BJ (cell line): ENCODE measurements around the gene TTC21B. TPM values are rescaled to one million over a fixed set of nuclear protein-coding genes. Genes with fewer than 3 reads are reported as not detected.

Experiments
- CTCF ChIA-PET: fragments of 350-600 bp; formaldehyde crosslinking; extraction: SDS; loops from one replicate; lab custom pipeline; 2021; ENCODE audit warnings: antibody characterized with exemption, inconsistent platforms; lab: Yijun Ruan, JAX
- POLR2A ChIA-PET: fragments of 300-600 bp; sonication (Branson Sonifier 250); formaldehyde crosslinking; extraction: SDS; loops from one replicate; lab custom pipeline; 2021; ENCODE audit warnings: antibody characterized with exemption; lab: Charles Lee
- DNase-seq: peaks from one replicate; pipeline ENCODE4 v3.0.0-alpha.2; 2011; ENCODE audit warnings: low read depth
- H3K27me3 ChIP-seq: 2 replicates; pipeline ENCODE4 v1.6.0; 2011; ENCODE audit warnings: low read length; ENCODE audit not compliant: control insufficient read depth, insufficient read depth
- H3K36me3 ChIP-seq: 2 replicates; pipeline ENCODE4 v1.5.1; 2011; ENCODE audit warnings: low read length; ENCODE audit not compliant: control insufficient read depth, insufficient read depth
- H3K4me3 ChIP-seq: 2 replicates; pipeline ENCODE4 v1.5.1; 2011; ENCODE audit warnings: low read depth, mild to moderate bottlenecking, control low read depth, low read length
- CTCF ChIP-seq: IDR thresholded peaks from 2 replicates; pipeline ENCODE4 v1.5.1; 2011; ENCODE audit warnings: low read depth, mild to moderate bottlenecking, control low read depth, inconsistent platforms, low read length, moderate library complexity; ENCODE audit not compliant: insufficient read depth
- polyA plus RNA-seq: library from polyadenylated mRNA; depleted of rRNA; stranded (reverse); fragments of >200 nt; gene quantifications from 2 replicates; pipeline ENCODE4 v1.2.3, GENCODE V29; 2011

TTC21B gene
- polyA plus RNA-seq, 1 experiment, result 12.1 TPM

GRCh38 chr2:165927353-165927752 is 26.2 kb downstream of the TTC21B start:
- POLR2A ChIA-PET, result interaction anchor here (0.6 kb wide), 1 partner anchor 169 kb away, joined by 5 read pairs; no protein-coding TSS in a partner anchor
- DNase-seq, result no peak
- no peak for TF ChIP-seq CTCF
- CTCF ChIA-PET, result no interaction called here
- Histone ChIP-seq H3K27me3 (no peaks in the 10 kb centered on the region), H3K36me3 (peaks cover 2% of the 10 kb centered on the region; the same call in 1 of the 2 replicates), H3K4me3 (no peak overlapping the region)

- no peak overlapping the region for H3K4me3 ChIP-seq
- DNase-seq, result no peak
- peaks cover 2% of the 10 kb centered on the region; the same call in 1 of the 2 replicates for H3K36me3 ChIP-seq
- no peak for TF ChIP-seq CTCF
- CTCF ChIA-PET, result interaction anchor here (1.5 kb wide), 1 partner anchor 13 kb away, joined by 3 read pairs; no protein-coding TSS in a partner anchor
- POLR2A ChIA-PET, result no interaction called here
- no peaks in the 10 kb centered on the region for H3K27me3 ChIP-seq
Observed at GRCh38 chr2:165924946-165925345, 28.6 kb downstream of the TTC21B start.

GRCh38 chr2:165920748-165921147 is 32.8 kb downstream of the TTC21B start:
- Histone ChIP-seq H3K36me3 (peaks cover 1% of the 10 kb centered on the region; the same call in 1 of the 2 replicates), H3K4me3 (no peak overlapping the region), H3K27me3 (no peaks in the 10 kb centered on the region)
- CTCF ChIA-PET, result no interaction called here
- DNase-seq, result no peak
- no peak for TF ChIP-seq CTCF
- POLR2A ChIA-PET, result no interaction called here

- peaks cover 4% of the 10 kb centered on the region; the same call in 1 of the 2 replicates for H3K36me3 ChIP-seq
- CTCF ChIA-PET, result no interaction called here
- no peak for TF ChIP-seq CTCF
- no peaks in the 10 kb centered on the region for H3K27me3 ChIP-seq
- H3K4me3 ChIP-seq, result no peak overlapping the region
- POLR2A ChIA-PET, result no interaction called here
- DNase-seq, result no peak
Observed at GRCh38 chr2:165913636-165914035, 39.9 kb downstream of the TTC21B start.

GRCh38 chr2:165911981-165912380 is 41.6 kb downstream of the TTC21B start:
- Histone ChIP-seq H3K36me3 (peaks cover 2% of the 10 kb centered on the region; the same call in 1 of the 2 replicates), H3K27me3 (no peaks in the 10 kb centered on the region), H3K4me3 (no peak overlapping the region)
- CTCF ChIA-PET, result interaction anchor here (1.3 kb wide), 2 partner anchors 10 to 12 kb away, joined by 3 to 5 read pairs; no protein-coding TSS in a partner anchor
- no peak for DNase-seq
- POLR2A ChIA-PET, result no interaction called here
- no peak for TF ChIP-seq CTCF
